GM21786 (cell line): ENCODE measurements around the gene CIT.

ENCODE experiments used
- ATAC-seq: cut with Tn5 transposase; IDR thresholded peaks from one replicate; pipeline ENCODE4 v1.9.1; 2021; ENCODE audit not compliant: unreplicated experiment

CIT gene

DNA sequence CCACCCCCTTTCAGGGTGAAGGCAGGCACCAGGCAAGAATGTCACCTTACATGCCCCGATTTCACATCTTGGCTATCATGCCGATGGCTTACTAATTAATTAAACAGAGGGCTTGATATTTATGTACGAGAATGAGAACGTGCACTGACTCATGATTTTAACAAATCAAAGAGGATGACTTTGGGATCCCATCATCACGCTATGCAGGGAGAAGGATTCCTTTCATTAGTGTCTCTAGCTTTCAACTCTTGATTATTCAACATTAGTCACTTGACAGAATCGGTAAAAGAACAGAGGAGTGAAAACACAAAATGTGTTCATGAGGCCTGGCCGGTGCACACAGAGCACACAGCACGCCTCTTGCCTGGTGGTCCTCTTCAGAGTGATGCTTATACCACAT lies 128.6 kb downstream of the CIT start:
- ATAC-seq = no peak

GRCh38 chr12:119746169-119746568 lies 131.0 kb downstream of the CIT start:
- no peak for ATAC-seq

DNA sequence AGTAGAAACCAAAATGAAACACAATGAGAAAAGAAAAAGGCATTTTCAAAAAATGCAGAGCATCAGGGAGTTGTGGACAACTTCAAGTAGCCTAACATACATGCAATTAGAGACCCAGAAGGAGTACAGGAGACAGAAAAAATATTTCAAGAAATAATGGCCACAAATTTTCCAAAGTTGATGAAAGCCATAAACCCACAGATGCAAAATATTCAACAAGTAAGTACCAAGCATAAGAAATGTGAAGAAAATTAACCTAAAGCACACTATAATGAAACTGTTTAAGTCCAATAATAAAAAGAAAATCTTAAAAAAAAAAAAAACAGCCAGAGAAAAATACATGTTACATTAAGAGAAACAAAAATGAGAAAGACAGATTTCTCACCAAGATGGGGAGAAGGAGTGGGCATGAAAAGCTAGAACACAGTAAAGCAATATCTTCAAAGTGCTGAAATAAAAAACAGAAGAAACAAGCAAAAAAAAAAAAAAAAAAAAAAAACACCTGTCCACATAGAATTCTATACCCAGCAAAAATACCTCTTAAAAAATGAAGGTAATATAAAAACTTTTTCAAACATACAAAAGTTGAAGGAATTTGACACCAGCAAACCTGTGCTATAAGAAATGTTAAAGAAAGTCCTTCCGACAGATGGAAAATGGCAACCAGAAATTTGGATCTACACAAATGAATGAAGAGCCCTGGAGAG lies 132.1 kb downstream of the CIT start:
- no peak for ATAC-seq

- no peak for ATAC-seq
These were observed 134.4 kb downstream of the CIT start for GRCh38 chr12:119742700-119743099.

DNA sequence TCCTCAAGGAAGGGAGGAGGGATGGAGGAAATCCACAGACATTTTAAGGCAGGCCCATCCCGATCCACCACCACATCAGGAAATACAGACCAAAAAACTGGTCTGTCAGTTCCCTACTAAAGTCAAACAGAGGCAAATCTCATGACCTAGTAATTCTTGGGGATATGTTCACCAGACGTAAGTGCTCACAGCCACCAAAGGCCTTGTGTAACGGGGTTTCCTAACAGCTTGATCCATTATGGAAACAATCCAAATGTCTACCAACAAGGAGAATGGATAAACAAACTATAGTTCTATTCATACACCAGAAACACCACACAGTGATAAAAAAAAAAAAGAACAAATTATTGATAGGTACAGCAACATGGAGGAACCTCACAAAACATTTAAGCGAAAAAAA lies 136.3 kb downstream of the CIT start:
- ATAC-seq = no peak

DNA sequence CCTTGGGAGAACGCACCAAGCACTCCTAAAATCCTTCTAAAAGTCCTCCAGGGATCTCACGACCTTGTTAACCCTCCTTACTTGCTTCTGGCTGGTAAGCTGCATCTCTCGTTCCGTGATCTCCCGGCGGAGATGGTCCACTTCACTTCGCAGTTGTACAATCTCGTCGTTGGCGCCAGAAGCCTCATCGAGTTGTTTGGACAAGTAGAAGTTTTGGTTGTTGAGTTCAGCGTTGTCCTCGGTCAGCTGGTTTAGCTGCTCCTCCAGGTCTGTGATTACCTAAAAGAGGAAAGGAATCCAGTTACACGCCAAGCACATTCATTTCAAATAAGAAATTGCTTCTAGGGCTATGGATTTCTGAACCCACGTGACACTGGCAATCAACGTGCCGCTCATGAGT lies 142.0 kb downstream of the CIT start:
- no peak for ATAC-seq

- no peak for ATAC-seq
These were observed 146.7 kb downstream of the CIT start for GRCh38 chr12:119730381-119730780.

GRCh38 chr12:119729871-119730270 lies 147.2 kb downstream of the CIT start:
- no peak for ATAC-seq

DNA sequence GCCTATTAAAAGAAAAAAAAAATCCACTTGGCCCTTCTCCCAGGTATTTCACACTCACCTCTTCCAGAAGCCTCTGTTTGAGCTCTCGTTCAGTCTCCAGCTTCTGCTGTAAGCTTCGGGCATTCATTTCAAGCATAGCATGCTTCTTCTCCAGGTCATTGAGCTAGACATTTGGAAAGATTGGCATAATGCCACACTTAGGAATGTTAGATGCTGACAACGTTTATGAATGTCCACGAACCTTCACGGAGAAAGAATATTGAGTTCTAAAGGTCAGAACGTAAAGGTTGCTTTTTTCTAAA lies 148.7 kb downstream of the CIT start:
- ATAC-seq = no peak

- no peak for ATAC-seq
These were observed 149.3 kb downstream of the CIT start for GRCh38 chr12:119727600-119728443.

GRCh38 chr12:119725523-119725922 lies 151.6 kb downstream of the CIT start:
- no peak for ATAC-seq

GRCh38 chr12:119721306-119721705 lies 155.8 kb downstream of the CIT start:
- ATAC-seq = no peak

- ATAC-seq = no peak
These were observed 156.8 kb downstream of the CIT start for GRCh38 chr12:119720349-119720748.

DNA sequence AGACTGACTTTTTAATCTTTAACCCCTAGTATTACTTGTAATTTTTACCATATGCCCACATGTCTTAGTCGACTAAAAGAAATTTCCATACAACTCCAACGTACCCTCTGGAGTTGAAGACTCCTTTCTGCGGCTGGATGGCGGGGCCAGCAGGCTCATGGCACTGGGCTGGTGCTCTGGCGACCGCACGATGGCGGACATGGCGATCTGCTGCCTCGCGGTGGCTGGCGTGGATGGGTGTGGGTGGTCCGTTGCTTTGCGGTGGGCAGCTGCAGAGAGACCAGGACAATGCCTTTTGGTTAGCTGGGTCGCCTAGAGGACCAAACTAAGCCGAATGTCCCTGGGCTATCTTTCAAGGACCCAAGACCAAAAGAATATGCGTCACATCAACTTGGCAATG lies 159.0 kb downstream of the CIT start:
- no peak for ATAC-seq

DNA sequence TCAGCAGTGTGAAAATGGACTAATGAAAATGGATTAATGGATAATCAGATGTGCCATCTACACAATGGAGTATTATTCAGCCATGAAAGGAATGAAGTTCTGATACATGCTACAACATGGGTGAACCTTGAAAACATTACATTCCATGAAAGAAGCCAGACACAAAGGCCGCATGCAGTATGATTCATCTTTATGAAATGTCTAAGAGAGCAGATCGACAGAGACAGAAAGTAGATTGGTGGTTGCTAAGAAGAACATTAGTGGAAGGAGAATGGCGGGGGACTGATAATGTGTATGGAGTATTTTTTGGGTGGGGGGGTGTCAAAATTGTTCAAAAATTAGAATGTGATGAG lies 161.9 kb downstream of the CIT start:
- no peak for ATAC-seq

- ATAC-seq = no peak
These were observed 162.4 kb downstream of the CIT start for GRCh38 chr12:119714614-119715267.

DNA sequence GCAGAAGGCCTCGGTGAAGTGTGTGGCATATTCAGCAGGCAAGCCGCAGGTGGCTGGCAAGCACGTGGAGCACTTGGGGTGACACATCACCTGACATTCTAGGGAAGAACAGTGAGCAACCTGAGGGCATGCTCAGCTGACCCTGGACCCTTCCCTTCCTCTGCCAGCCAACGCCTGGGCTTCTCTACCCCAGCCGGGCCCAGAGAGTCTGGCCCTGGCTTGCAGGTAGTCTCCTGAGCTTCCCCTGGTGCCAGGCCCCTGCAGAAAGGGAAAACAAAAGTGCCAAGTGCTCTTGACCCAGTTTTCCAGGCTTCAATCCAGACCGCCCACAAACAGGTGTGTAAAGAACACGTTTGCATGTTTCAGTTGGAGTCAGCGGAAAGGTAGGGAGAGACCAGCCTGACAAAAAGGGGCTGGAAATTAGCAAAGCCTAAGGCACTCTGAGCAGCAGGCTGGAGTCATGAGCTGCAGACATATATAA lies 163.5 kb downstream of the CIT start:
- ATAC-seq = no peak

DNA sequence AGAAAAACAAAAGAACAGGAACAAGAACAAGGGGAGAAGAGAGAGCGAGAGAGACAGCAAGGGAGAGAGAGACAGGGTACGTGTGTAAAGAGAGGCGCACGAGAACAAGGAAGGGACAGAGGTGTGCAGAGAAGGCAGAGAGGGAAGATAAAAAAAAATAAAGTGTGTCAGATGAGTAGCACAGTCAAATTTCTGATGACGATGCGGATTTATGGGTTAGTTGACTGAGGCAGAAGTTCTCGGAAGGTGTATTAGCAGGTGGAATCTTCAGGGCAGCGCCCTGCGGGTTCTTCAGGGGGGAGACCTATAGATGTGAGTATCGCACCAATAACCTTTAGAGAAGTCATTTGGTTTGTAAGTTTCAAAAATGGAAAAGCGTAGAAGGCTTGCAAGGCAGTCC lies 164.4 kb downstream of the CIT start:
- no peak for ATAC-seq

DNA sequence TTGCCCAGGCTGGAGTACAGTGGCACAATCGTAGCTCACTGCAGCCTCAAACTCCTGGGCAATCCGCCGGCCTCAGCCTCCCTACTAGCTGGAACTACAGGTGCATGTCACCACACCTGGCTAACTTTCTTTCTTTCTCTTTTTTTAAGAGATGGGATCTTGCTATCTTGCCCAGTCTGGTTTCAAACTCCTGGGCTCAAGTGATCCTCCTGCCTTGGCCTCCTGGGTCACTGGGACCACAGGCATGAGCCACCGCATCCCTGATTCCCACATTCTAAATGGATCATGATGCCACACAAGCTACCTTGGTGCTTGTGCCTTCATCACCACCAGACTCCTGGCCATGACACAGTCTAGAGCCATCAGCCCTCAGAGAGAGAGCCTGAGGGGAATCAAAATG lies 165.4 kb downstream of the CIT start:
- no peak for ATAC-seq

GRCh38 chr12:119710965-119711551 lies 166.1 kb downstream of the CIT start:
- no peak for ATAC-seq

GRCh38 chr12:119710374-119710964 lies 166.7 kb downstream of the CIT start:
- no peak for ATAC-seq
